ENCODE results near the gene KMT2B.
"Not testable (repeated sequence)": the region's sequence is repeated elsewhere in the genome, so short reads cannot be mapped to it uniquely, and the experiment has no call there.

The KMT2B gene

DNA sequence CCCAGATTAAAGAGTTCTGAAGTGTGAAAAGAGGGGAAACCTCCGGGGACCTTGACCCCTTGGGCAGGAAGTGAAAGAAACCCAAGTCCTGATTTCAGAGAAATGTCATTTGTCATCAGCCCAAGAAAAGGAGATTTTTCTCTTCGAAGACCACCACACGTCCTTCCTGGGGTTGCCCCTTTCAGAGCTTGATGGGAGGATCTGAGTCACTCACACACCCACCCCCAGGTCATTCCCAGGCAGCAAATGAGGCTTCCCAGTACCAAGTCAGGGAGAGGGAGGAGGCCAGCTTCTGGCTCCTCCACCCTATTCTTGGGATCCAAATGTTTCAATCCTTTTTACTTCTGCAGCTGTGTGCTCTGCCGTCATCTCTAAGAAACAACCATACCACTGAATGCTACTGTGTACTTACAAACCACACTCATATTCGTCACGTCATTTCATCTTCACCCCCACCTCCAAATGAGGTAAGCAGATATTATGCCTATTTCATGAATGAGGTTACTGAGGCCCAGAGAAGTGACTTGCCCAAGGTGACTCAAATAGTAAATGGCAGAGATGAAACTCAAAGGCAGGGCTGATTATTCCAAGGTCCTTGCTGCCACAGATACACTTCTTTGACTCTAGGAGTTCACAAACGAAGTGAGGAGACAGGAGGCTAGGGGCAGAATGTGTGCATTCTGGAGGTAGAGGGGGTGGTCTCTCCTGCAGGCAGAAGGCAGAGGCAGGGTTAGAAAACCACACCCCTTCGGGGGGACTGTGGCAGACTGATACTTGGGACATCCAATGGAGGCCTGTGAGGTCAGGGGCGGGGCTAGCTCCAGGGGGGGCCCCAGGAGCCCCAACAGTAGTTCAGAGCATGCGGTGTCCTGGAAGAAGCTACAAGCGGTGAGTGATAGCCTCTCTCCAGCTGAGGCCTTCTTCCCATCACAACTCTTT lies 5.0 kb upstream of the KMT2B start:
- no peak for DNase-seq (ENCODE audit: low read depth, low spot score)
- H3K27ac ChIP-seq = no peak overlapping the region

DNA sequence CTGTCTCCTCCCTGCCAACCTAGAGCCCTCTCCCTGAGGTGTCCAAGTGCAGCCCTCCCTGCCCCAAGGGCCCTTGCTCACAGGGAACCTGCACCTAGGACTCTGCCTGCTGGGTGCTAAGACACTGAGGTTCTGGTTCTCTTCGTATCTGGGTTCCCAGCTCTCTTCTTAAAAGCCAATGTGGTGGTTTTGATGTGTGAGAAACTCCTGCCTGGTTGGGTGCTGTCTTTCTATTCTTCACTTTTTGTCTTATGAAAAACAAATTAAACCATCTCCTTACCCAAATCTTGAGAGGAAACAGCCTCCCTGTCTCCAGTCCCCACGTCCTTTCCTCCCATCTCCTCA lies 4.3 kb upstream of the KMT2B start:
- no peak overlapping the region for H3K27ac ChIP-seq
- no peak for DNase-seq (ENCODE audit: low read depth, low spot score)

DNA sequence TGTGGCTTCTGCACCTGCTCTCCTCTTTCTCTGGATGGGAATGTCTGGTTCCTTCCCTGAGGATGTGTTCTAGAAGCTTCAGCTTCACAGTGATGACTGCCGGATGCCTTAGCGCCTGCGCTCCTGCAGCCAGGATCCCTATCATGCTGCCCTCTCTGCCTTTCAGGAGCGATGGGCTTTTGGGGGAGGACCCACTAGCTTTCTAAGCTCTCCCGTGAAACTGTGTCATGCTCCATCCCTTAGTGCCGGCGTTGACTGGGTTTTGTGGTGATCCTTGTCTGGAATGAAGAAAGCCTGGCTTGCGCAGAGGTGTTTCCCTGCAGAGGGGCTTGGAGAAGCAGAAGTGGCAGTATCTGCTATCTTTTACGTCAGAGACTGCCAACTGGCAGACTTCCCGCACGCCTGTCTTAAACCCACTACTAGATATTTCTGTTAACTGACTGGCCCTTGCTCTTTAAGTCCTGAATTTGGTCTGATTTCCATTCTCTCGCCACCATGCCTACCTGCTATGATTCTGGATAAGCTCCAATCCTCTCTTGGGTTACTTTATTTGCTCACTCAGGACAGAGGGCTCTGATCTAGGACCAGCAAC lies 3.8 kb upstream of the KMT2B start:
- H3K27ac ChIP-seq = no peak overlapping the region
- DNase-seq (ENCODE audit: low read depth, low spot score) = no peak

DNA sequence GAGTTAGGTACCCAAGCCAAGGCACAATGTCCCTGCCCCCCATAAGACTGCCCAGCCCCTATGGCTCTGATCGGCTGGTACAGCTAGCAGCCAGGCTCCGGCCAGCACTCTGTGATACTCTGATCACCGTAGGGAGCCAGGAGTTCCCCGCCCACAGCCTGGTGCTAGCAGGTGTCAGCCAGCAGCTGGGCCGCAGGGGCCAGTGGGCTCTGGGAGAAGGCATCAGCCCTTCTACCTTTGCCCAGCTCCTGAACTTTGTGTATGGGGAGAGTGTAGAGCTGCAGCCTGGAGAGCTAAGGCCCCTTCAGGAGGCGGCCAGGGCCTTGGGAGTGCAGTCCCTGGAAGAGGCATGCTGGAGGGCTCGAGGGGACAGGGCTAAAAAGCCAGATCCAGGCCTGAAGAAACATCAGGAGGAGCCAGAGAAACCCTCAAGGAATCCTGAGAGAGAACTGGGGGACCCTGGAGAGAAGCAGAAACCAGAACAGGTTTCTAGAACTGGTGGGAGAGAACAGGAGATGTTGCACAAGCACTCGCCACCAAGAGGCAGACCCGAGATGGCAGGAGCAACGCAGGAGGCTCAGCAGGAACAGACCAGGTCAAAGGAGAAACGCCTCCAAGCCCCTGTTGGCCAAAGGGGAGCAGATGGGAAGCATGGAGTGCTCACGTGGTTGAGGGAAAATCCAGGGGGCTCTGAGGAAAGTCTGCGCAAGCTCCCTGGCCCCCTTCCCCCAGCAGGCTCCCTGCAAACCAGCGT lies 3.0 kb upstream of the KMT2B start:
- H3K27ac ChIP-seq = no peak overlapping the region

DNA sequence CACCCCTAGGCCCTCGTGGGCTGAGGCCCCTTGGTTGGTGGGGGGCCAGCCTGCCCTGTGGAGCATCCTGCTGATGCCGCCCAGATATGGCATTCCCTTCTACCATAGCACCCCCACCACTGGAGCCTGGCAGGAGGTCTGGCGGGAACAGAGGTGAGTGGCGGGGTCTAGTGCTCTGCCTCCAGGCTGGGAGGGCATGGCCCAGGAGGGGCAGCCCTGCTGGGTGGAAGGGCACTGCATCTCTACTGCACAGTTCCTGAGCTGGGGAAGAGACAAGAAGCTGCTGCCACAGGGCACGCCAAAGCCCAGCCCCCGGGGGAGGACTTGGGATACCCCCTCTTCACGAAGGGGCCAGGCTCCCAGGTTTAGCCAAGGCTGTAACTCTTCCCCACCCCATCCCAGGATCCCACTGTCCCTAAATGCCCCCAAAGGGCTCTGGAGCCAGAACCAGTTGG lies 2.4 kb upstream of the KMT2B start:
- H3K27ac ChIP-seq = no peak overlapping the region
- no peak for DNase-seq (ENCODE audit: low read depth, low spot score)

More for the DNA sequence above, 3.0 kb upstream of the KMT2B start:
- DNase-seq (ENCODE audit: low read depth, low spot score) = no peak

DNA sequence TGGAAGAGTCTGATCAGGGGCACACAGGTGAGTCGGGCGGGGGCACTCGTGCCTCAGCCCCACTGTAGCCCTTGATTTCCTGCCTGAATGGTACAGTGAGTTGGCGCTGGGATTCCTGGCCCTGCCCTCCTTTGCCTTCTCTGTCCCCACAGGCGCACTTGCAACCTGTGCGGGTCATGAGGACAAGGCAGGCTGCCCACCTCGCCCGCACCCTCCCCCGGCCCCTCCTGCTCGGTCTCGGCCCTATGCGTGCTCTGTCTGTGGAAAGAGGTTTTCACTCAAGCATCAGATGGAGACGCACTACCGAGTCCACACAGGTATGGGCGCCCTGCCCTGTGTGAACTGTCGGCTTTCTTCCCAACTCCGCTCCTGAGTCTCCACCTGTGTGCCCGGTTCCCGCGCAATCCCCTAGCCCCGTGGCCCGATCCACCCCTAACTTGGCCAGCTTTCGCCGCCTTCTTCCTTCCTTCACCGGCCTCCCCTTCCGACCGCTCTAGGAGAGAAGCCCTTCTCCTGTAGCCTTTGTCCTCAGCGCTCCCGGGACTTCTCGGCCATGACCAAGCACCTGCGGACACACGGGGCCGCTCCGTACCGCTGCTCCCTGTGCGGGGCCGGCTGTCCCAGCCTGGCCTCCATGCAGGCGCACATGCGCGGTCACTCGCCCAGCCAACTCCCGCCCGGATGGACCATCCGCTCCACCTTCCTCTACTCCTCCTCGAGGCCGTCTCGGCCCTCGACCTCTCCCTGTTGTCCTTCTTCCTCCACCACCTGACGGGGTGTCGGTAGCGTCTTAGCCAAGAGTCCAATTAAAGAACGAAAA lies 1.6 kb upstream of the KMT2B start:
- no peak for DNase-seq (ENCODE audit: low read depth, low spot score)
- peak overlapping the region; percentile 85 for H3K27ac ChIP-seq

DNA sequence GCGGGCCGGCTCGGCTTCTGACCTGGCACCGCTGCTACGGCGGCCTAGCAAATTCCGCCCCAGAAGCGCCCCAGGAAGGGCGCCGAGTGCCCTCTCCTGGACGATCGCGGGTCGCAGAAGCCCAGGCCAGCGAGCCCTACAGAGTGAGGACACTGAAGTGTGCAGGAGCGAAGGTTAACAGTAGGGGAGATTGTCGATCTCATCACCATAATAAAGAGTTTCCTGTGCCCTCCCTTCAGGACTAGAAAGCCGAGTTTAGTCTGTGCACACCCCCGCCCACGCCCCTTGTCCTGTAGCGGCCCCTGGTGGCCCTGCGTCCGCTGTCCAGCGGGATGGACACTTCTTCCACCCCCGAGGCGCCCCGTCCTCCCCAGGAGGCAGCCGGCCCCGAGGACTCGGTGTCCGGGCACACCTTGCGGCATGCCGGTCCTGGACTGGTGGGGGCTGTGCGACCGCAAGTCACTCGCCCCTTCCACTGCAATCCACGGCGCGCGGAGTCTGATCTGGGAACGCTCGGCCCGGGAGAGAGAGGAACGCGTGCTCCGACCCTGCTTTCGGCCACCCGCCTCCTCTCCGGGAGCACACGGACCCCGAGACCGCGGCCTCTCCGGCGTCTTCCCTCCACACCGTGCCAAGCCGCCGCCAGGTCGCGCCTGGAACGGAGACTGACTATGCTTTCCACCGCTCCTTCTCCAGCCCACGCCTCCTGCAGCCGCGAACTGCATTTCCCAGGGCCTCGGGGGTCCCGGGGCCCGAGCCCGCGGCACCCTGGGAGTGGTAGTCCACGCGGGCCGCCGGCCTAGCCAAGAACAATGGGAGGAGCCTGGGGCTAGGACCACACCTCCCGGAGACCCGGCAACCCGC lies 770 bp upstream of the KMT2B start:
- peak overlapping the region; percentile 85 for H3K27ac ChIP-seq
- DNase-seq (ENCODE audit: low read depth, low spot score) = peak; percentile 55

DNA sequence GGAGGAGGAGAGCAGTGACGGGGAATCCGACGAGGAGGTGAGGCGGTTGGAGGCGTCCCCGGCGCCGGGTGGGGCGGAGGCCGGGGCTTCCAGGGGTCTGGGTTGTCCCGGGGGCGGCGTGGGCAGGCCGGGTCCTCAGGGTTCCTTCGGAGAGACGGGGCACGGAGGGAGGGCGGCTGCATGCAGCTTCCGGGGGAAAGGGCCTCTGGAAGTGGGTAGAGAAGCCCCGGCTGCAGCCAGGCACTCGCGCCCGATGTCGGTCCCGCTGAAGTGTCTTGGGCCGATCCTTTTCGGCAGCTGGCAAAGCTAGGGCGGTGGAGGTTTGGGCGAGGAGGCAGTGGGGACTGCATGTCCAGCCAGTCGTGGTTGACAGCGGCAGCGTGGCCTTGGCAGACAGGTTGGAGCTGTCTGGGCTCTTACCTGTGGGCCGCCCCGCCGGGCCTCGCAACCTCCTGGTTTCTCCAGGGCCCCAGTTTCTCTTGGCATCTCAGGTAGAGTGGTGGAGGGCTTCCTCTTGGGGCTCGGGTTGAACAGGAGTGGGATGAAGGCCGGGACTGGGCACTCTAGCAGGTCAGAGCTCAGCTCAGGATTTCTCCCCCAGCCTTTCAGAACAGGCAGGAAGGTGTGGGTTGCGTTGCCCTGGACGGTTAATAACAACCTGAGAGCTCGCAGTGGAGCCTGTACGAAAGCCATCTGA lies 690 bp downstream of the KMT2B start:
- no peak for DNase-seq (ENCODE audit: low read depth, low spot score)

DNA sequence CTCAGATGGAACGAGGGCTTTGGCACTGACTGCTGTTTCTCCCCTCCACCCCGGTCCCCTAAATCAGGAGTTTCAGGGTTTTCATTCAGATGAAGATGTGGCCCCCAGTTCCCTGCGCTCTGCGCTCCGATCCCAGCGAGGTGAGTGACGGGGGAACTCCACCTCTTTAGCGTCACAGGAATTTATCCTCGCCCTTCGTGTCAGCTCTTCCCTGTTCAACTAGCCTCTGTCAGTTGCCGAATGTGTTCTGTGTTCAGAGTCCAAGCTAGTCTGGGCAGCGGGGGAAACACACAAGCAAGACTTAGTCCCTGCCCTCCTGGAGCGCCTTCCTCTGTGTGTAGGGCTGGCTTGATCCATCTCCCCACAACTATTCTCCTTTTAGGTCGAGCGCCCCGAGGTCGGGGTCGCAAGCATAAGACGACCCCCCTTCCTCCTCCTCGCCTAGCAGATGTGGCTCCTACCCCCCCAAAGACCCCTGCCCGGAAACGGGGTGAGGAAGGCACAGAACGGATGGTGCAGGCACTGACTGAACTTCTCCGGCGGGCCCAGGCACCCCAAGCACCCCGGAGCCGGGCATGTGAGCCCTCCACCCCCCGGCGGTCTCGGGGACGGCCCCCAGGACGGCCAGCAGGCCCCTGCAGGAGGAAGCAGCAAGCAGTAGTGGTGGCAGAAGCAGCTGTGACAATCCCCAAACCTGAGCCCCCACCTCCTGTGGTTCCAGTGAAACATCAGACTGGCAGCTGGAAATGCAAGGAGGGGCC lies 1.8 kb downstream of the KMT2B start:
- DNase-seq (ENCODE audit: low read depth, low spot score) = no peak

More for the DNA sequence above, 690 bp downstream of the KMT2B start:
- peak overlapping the region; percentile 85 for H3K27ac ChIP-seq

DNA sequence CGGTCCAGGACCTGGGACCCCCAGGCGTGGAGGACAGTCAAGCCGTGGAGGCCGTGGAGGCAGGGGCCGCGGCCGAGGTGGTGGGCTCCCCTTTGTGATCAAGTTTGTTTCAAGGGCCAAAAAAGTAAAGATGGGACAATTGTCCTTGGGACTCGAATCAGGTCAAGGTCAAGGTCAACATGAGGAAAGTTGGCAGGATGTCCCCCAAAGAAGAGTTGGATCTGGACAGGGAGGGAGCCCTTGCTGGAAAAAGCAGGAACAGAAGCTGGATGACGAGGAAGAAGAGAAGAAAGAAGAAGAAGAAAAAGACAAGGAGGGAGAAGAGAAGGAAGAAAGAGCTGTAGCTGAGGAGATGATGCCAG lies 2.3 kb downstream of the KMT2B start:
- no peak overlapping the region for H3K27ac ChIP-seq
- no peak for DNase-seq (ENCODE audit: low read depth, low spot score)

More for the DNA sequence above, 1.8 kb downstream of the KMT2B start:
- no peak overlapping the region for H3K27ac ChIP-seq

DNA sequence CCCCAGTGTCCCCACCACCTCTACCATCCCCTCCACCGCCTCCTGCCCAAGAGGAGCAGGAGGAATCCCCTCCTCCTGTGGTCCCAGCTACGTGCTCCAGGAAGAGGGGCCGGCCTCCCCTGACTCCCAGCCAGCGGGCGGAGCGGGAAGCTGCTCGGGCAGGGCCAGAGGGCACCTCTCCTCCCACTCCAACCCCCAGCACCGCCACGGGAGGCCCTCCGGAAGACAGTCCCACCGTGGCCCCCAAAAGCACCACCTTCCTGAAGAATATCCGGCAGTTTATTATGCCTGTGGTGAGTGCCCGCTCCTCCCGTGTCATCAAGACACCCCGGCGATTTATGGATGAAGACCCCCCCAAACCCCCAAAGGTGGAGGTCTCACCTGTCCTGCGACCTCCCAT lies 2.8 kb downstream of the KMT2B start:
- DNase-seq (ENCODE audit: low read depth, low spot score) = no peak

DNA sequence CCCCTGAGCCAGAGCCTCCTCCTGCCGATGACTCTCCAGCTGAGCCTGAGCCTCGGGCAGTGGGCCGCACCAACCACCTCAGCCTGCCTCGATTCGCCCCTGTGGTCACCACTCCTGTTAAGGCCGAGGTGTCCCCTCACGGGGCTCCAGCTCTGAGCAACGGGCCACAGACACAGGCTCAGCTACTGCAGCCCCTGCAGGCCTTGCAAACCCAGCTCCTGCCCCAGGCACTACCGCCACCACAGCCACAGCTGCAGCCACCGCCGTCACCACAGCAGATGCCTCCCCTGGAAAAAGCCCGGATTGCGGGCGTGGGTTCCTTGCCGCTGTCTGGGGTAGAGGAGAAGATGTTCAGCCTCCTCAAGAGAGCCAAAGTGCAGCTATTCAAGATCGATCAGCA lies 3.6 kb downstream of the KMT2B start:
- DNase-seq (ENCODE audit: low read depth, low spot score) = no peak

More for the DNA sequence above, 2.8 kb downstream of the KMT2B start:
- no peak overlapping the region for H3K27ac ChIP-seq

DNA sequence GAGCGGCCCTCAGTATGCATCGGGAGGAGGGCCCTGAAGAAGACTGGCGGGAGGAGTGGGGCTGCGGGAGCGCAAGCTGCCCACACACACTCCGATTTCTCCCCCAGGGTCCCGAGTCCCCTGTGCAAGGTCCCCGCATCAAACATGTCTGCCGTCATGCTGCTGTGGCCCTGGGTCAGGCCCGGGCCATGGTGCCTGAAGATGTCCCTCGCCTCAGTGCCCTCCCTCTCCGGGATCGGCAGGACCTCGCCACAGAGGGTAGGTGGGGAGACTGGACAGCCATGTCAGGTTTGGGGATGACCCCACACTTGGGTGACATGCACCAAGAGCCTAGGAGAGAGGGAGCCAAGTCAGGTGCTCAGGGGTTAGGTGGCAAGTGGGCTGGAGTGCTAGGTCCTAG lies 4.7 kb downstream of the KMT2B start:
- no peak overlapping the region for H3K27ac ChIP-seq
- DNase-seq (ENCODE audit: low read depth, low spot score) = no peak

More for the DNA sequence above, 3.6 kb downstream of the KMT2B start:
- no peak overlapping the region for H3K27ac ChIP-seq

DNA sequence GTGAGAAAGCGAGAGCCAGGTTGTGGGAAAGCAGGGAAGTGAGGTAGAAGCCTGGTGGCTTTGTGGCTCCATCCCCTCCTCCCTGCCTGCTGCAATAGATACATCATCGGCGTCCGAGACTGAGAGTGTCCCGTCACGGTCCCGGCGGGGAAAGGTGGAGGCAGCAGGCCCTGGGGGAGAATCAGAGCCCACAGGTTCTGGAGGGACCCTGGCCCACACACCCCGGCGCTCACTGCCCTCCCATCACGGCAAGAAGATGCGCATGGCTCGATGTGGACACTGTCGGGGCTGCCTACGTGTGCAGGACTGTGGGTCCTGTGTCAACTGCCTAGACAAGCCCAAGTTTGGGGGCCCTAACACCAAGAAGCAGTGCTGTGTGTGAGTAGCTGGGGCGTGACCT lies 5.1 kb downstream of the KMT2B start:
- no peak overlapping the region for H3K27ac ChIP-seq
- no peak for DNase-seq (ENCODE audit: low read depth, low spot score)

DNA sequence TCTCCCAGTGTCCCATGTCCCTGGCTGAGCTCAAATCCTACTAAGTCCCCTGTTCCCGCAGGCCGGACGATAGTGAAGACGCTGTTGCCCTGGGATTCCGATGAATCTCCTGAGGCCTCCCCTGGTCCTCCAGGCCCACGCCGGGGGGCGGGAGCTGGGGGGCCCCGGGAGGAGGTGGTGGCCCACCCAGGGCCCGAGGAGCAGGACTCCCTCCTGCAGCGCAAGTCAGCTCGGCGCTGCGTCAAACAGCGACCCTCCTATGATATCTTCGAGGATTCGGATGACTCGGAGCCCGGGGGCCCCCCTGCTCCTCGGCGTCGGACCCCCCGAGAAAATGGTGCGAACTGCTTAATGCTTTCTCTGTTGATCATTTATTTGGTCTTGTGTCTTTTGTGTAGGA lies 5.9 kb downstream of the KMT2B start:
- no peak overlapping the region for H3K27ac ChIP-seq
- DNase-seq (ENCODE audit: low read depth, low spot score) = no peak

DNA sequence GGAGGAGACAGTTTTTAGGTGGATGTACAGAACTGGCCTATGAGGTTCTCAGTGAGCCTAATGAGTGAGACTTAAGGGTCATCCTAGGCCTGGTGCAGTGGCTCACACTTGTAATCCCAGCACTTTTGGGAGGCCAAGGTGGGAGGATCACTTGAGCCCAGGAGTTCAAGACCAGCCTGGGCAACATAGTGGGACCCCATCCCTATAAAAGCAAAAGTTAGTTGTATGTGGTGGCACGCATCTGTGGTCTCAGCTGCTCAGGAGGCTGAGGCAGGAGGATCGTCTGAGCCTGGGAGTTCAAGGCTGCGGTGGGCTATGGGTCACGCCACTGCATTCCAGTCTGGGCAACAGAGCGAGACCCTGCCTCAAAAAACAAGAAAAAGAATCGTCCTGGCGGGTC lies 6.3 kb downstream of the KMT2B start:
- not testable (repeated sequence) for H3K27ac ChIP-seq; DNase-seq (ENCODE audit: low read depth, low spot score)

DNA sequence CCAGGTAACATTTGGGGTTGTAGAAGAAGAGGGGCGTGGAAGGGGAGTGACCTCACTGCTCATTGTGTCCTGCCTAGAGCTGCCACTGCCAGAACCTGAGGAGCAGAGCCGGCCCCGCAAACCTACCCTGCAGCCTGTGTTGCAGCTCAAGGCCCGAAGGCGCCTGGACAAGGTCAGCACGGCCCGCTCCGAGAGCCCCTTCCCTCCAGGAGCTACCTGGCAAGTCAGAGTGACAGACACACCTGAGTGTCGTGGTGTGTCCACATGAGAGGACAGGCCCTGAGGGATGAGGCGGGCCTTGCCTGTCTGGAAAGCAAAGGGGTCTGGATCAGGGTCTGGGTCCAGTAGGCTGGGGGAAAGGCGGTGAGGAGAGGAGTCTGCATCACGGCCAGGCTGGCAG lies 6.8 kb downstream of the KMT2B start:
- H3K27ac ChIP-seq = no peak overlapping the region
- DNase-seq (ENCODE audit: low read depth, low spot score) = no peak

Data from epithelial cell of prostate (primary cell).